Activated naive CD4-positive, alpha-beta T cell treated with anti-CD3 and anti-CD28 coated beads, Interleukin-2, amount 10 ng/mL, durations not matched to agents 7 days and 5 days (primary cell): ENCODE results near the gene ITSN1.

ENCODE experiments used
- CTCF ChIA-PET: fragments of 350-600 bp; sonication (Branson Sonifier 250); formaldehyde crosslinking; loops from one replicate; lab custom pipeline; 2021; ENCODE audit warnings: antibody characterized with exemption; lab: Charles Lee
- DNase-seq: peaks from one replicate; pipeline ENCODE4 v3.0.0-alpha.2; 2020
- H3K27ac Mint-ChIP-seq: one replicate; pipeline ENCODE4 v1.8.0; 2021; ENCODE audit warnings: mild to moderate bottlenecking, moderate library complexity, mixed read lengths
- H3K27me3 Mint-ChIP-seq: one replicate; pipeline ENCODE4 v1.8.0; 2021; ENCODE audit warnings: mild to moderate bottlenecking, mixed read lengths
- H3K36me3 Mint-ChIP-seq: one replicate; pipeline ENCODE4 v1.8.0; 2021; ENCODE audit warnings: mixed read lengths
- H3K4me1 Mint-ChIP-seq: one replicate; pipeline ENCODE4 v1.8.0; 2021; ENCODE audit warnings: mixed read lengths
- H3K4me3 Mint-ChIP-seq: one replicate; pipeline ENCODE4 v1.8.0; 2021; ENCODE audit warnings: mild to moderate bottlenecking, moderate library complexity, mixed read lengths
- H3K9me3 Mint-ChIP-seq: one replicate; pipeline ENCODE4 v1.8.0; 2021; ENCODE audit warnings: mixed read lengths

The ITSN1 gene

GRCh38 chr21:33839167-33839716, 196.9 kb downstream of the ITSN1 start:
- Mint-ChIP-seq H3K27me3 (no peaks in the 10 kb centered on the region), H3K36me3 (no peaks in the 10 kb centered on the region), H3K9me3 (no peaks in the 10 kb centered on the region), H3K4me1 (no peaks in the 10 kb centered on the region), H3K4me3 (no peak overlapping the region), H3K27ac (no peak overlapping the region)
- CTCF ChIA-PET, result no interaction called here
- no peak for DNase-seq

GRCh38 chr21:33839806-33840205, 197.5 kb downstream of the ITSN1 start:
- H3K27ac Mint-ChIP-seq, result no peak overlapping the region
- H3K4me3 Mint-ChIP-seq, result no peak overlapping the region
- CTCF ChIA-PET, result no interaction called here
- H3K4me1 Mint-ChIP-seq, result no peaks in the 10 kb centered on the region
- no peak for DNase-seq
- no peaks in the 10 kb centered on the region for H3K36me3 Mint-ChIP-seq
- no peaks in the 10 kb centered on the region for H3K27me3 Mint-ChIP-seq
- no peaks in the 10 kb centered on the region for H3K9me3 Mint-ChIP-seq

GRCh38 chr21:33840771-33841170, 198.5 kb downstream of the ITSN1 start:
- Mint-ChIP-seq H3K27me3 (no peaks in the 10 kb centered on the region), H3K4me3 (no peak overlapping the region), H3K9me3 (no peaks in the 10 kb centered on the region), H3K27ac (no peak overlapping the region), H3K4me1 (no peaks in the 10 kb centered on the region), H3K36me3 (no peaks in the 10 kb centered on the region)
- no peak for DNase-seq
- CTCF ChIA-PET, result no interaction called here

GRCh38 chr21:33841561-33841960, 199.3 kb downstream of the ITSN1 start:
- no peaks in the 10 kb centered on the region for H3K9me3 Mint-ChIP-seq
- H3K27me3 Mint-ChIP-seq, result no peaks in the 10 kb centered on the region
- H3K27ac Mint-ChIP-seq, result no peak overlapping the region
- no peaks in the 10 kb centered on the region for H3K36me3 Mint-ChIP-seq
- CTCF ChIA-PET, result no interaction called here
- no peaks in the 10 kb centered on the region for H3K4me1 Mint-ChIP-seq
- no peak overlapping the region for H3K4me3 Mint-ChIP-seq
- no peak for DNase-seq

GRCh38 chr21:33843216-33843615, 200.9 kb downstream of the ITSN1 start:
- CTCF ChIA-PET, result no interaction called here
- peaks cover 6% of the 10 kb centered on the region for H3K27me3 Mint-ChIP-seq
- no peaks in the 10 kb centered on the region for H3K36me3 Mint-ChIP-seq
- H3K4me1 Mint-ChIP-seq, result no peaks in the 10 kb centered on the region
- H3K9me3 Mint-ChIP-seq, result no peaks in the 10 kb centered on the region
- H3K27ac Mint-ChIP-seq, result no peak overlapping the region
- H3K4me3 Mint-ChIP-seq, result no peak overlapping the region
- DNase-seq, result no peak

- CTCF ChIA-PET, result no interaction called here
- Mint-ChIP-seq H3K4me3 (no peak overlapping the region), H3K27me3 (peaks cover 6% of the 10 kb centered on the region), H3K36me3 (no peaks in the 10 kb centered on the region), H3K4me1 (no peaks in the 10 kb centered on the region), H3K9me3 (no peaks in the 10 kb centered on the region), H3K27ac (no peak overlapping the region)
- no peak for DNase-seq
Measured at GRCh38 chr21:33844104-33844889, 202.0 kb downstream of the ITSN1 start.

- Mint-ChIP-seq H3K27ac (no peak overlapping the region), H3K4me1 (no peaks in the 10 kb centered on the region)
- CTCF ChIA-PET, result no interaction called here
Measured at GRCh38 chr21:33844890-33845205, 202.5 kb downstream of the ITSN1 start.

GRCh38 chr21:33846141-33846540, 203.8 kb downstream of the ITSN1 start:
- no peaks in the 10 kb centered on the region for H3K4me1 Mint-ChIP-seq
- no peaks in the 10 kb centered on the region for H3K36me3 Mint-ChIP-seq
- DNase-seq, result no peak
- H3K9me3 Mint-ChIP-seq, result no peaks in the 10 kb centered on the region
- peaks cover 6% of the 10 kb centered on the region for H3K27me3 Mint-ChIP-seq
- H3K4me3 Mint-ChIP-seq, result no peak overlapping the region
- CTCF ChIA-PET, result interaction anchor here (0.6 kb wide), 1 partner anchor 240 kb away, joined by 3 read pairs; no protein-coding TSS in a partner anchor
- no peak overlapping the region for H3K27ac Mint-ChIP-seq

More at GRCh38 chr21:33844890-33845205, 202.5 kb downstream of the ITSN1 start:
- Mint-ChIP-seq H3K36me3 (no peaks in the 10 kb centered on the region), H3K27me3 (peaks cover 6% of the 10 kb centered on the region), H3K4me3 (no peak overlapping the region), H3K9me3 (no peaks in the 10 kb centered on the region)
- DNase-seq, result no peak

- H3K27me3 Mint-ChIP-seq, result peaks cover 6% of the 10 kb centered on the region
- CTCF ChIA-PET, result no interaction called here
- no peak for DNase-seq
- no peaks in the 10 kb centered on the region for H3K4me1 Mint-ChIP-seq
- H3K36me3 Mint-ChIP-seq, result no peaks in the 10 kb centered on the region
- no peak overlapping the region for H3K27ac Mint-ChIP-seq
- H3K4me3 Mint-ChIP-seq, result no peak overlapping the region
- H3K9me3 Mint-ChIP-seq, result no peaks in the 10 kb centered on the region
Measured at GRCh38 chr21:33847588-33848248, 205.4 kb downstream of the ITSN1 start.

GRCh38 chr21:33848249-33848953, 206.1 kb downstream of the ITSN1 start:
- Mint-ChIP-seq H3K9me3 (no peaks in the 10 kb centered on the region), H3K4me1 (no peaks in the 10 kb centered on the region), H3K27ac (no peak overlapping the region), H3K36me3 (no peaks in the 10 kb centered on the region), H3K27me3 (peaks cover 6% of the 10 kb centered on the region), H3K4me3 (no peak overlapping the region)
- CTCF ChIA-PET, result no interaction called here
- DNase-seq, result no peak

GRCh38 chr21:33849834-33850233, 207.5 kb downstream of the ITSN1 start:
- Mint-ChIP-seq H3K4me3 (no peak overlapping the region), H3K27ac (no peak overlapping the region), H3K4me1 (no peaks in the 10 kb centered on the region), H3K9me3 (no peaks in the 10 kb centered on the region), H3K36me3 (no peaks in the 10 kb centered on the region), H3K27me3 (peaks cover 11% of the 10 kb centered on the region)
- CTCF ChIA-PET, result no interaction called here
- DNase-seq, result no peak

GRCh38 chr21:33850401-33850800, 208.1 kb downstream of the ITSN1 start:
- peaks cover 11% of the 10 kb centered on the region for H3K27me3 Mint-ChIP-seq
- H3K4me3 Mint-ChIP-seq, result no peak overlapping the region
- CTCF ChIA-PET, result no interaction called here
- no peaks in the 10 kb centered on the region for H3K9me3 Mint-ChIP-seq
- no peaks in the 10 kb centered on the region for H3K36me3 Mint-ChIP-seq
- DNase-seq, result no peak
- no peak overlapping the region for H3K27ac Mint-ChIP-seq
- no peaks in the 10 kb centered on the region for H3K4me1 Mint-ChIP-seq

GRCh38 chr21:33850985-33851384, 208.7 kb downstream of the ITSN1 start:
- Mint-ChIP-seq H3K36me3 (no peaks in the 10 kb centered on the region), H3K9me3 (no peaks in the 10 kb centered on the region), H3K27me3 (peaks cover 11% of the 10 kb centered on the region), H3K4me3 (no peak overlapping the region), H3K4me1 (no peaks in the 10 kb centered on the region), H3K27ac (no peak overlapping the region)
- no peak for DNase-seq
- CTCF ChIA-PET, result no interaction called here

- H3K27me3 Mint-ChIP-seq, result peaks cover 10% of the 10 kb centered on the region
- CTCF ChIA-PET, result no interaction called here
- H3K27ac Mint-ChIP-seq, result no peak overlapping the region
- DNase-seq, result no peak
- no peaks in the 10 kb centered on the region for H3K9me3 Mint-ChIP-seq
- no peaks in the 10 kb centered on the region for H3K36me3 Mint-ChIP-seq
- H3K4me1 Mint-ChIP-seq, result no peaks in the 10 kb centered on the region
- no peak overlapping the region for H3K4me3 Mint-ChIP-seq
Measured at GRCh38 chr21:33852485-33852884, 210.2 kb downstream of the ITSN1 start.
